DND-41 (cell line): ENCODE data around the gene RADIL.

Experiments
- ATAC-seq: fragments of 200-7000 bp; cut with Tn5 transposase; 3 replicates; pipeline ENCODE4 v1.9.1; 2021; ENCODE audit warnings: low read depth; ENCODE audit not compliant: insufficient read depth
- DNase-seq: peaks from one replicate; pipeline ENCODE4 v3.0.0-alpha.2; 2020
- H2AFZ ChIP-seq: 2 replicates; pipeline ENCODE4 v1.6.0; 2012; ENCODE audit warnings: low read depth, low read length
- H3K27ac ChIP-seq: 2 replicates; pipeline ENCODE4 v1.5.1; 2012; ENCODE audit warnings: low read length, inconsistent platforms
- H3K27me3 ChIP-seq: fragments of 200-600 bp; sonication (generic); 2 replicates; pipeline ENCODE4 v1.6.0; 2012; ENCODE audit warnings: low read length, mild to moderate bottlenecking, inconsistent platforms; ENCODE audit not compliant: insufficient read depth, poor library complexity
- H3K36me3 ChIP-seq: 2 replicates; pipeline ENCODE4 v1.5.1; 2012; ENCODE audit warnings: low read length, inconsistent platforms; ENCODE audit not compliant: insufficient read depth
- H3K4me1 ChIP-seq: 2 replicates; pipeline ENCODE4 v1.5.1; 2012; ENCODE audit warnings: mild to moderate bottlenecking, low read length; ENCODE audit not compliant: insufficient read depth
- H3K4me2 ChIP-seq: 2 replicates; pipeline ENCODE4 v1.6.0; 2012; ENCODE audit warnings: mild to moderate bottlenecking, moderate library complexity, low read length, inconsistent platforms; ENCODE audit not compliant: insufficient read depth
- H3K4me3 ChIP-seq, 2 experiments: fragments of 200-600 bp in 1 of 2; shearing (Covaris generic) in 1 of 2; 2 replicates each; pipeline ENCODE4 v1.5.1; 2012 to 2016; ENCODE audit warnings: inconsistent platforms in 2 of 2, low read length in 2 of 2, mild to moderate bottlenecking in 2 of 2, low read depth in 1 of 2, moderate library complexity in 1 of 2
- H3K79me2 ChIP-seq: 2 replicates; pipeline ENCODE4 v1.6.0; 2012; ENCODE audit warnings: low read length, inconsistent platforms; ENCODE audit not compliant: insufficient read depth
- H3K9ac ChIP-seq: 2 replicates; pipeline ENCODE4 v1.6.0; 2012; ENCODE audit warnings: low read depth, mild to moderate bottlenecking, inconsistent platforms, low read length, moderate library complexity
- H3K9me3 ChIP-seq: 2 replicates; pipeline ENCODE4 v1.5.1; 2012; ENCODE audit warnings: low read length, moderate library complexity, mild to moderate bottlenecking, inconsistent platforms; ENCODE audit not compliant: insufficient read depth, severe bottlenecking
- H4K20me1 ChIP-seq: 2 replicates; pipeline ENCODE4 v1.6.0; 2012; ENCODE audit warnings: low read length; ENCODE audit not compliant: insufficient read depth
- CTCF ChIP-seq: IDR thresholded peaks from 2 replicates; pipeline ENCODE4 v1.5.1; 2012; ENCODE audit warnings: borderline replicate concordance, low read length, moderate library complexity, mild to moderate bottlenecking; ENCODE audit not compliant: poor library complexity, severe bottlenecking; ENCODE audit errors: extremely low read depth
- EZH2 ChIP-seq: IDR thresholded peaks from 3 replicates; pipeline ENCODE4 v1.6.1; 2012; ENCODE audit warnings: borderline replicate concordance, low read depth, mild to moderate bottlenecking, moderate library complexity, low read length, inconsistent platforms; ENCODE audit not compliant: severe bottlenecking

RADIL gene

GRCh38 chr7:4835398-4836205 is 47.9 kb downstream of the RADIL start:
- no peaks in the 10 kb centered on the region for H3K27me3 ChIP-seq
- H3K36me3 ChIP-seq = no peaks in the 10 kb centered on the region
- H3K4me2 ChIP-seq = no peak overlapping the region
- no peak overlapping the region for H3K4me3 ChIP-seq
- TF ChIP-seq EZH2 = no peak
- no peak for TF ChIP-seq CTCF
- no peaks in the 10 kb centered on the region; the same call in none of the 2 replicates for H4K20me1 ChIP-seq
- no peak overlapping the region for H2AFZ ChIP-seq
- DNase-seq = no peak
- ATAC-seq = no peak
- no peak overlapping the region for H3K9ac ChIP-seq
- no peak overlapping the region for H3K27ac ChIP-seq
- H3K9me3 ChIP-seq = no peaks in the 10 kb centered on the region
- H3K4me1 ChIP-seq = no peaks in the 10 kb centered on the region
- no peaks in the 10 kb centered on the region for H3K79me2 ChIP-seq

- H3K4me2 ChIP-seq = no peak overlapping the region
- H3K9ac ChIP-seq = no peak overlapping the region
- H3K79me2 ChIP-seq = no peaks in the 10 kb centered on the region
- no peak overlapping the region for H3K4me3 ChIP-seq
- no peaks in the 10 kb centered on the region for H3K27me3 ChIP-seq
- H3K36me3 ChIP-seq = no peaks in the 10 kb centered on the region
- no peaks in the 10 kb centered on the region for H3K4me1 ChIP-seq
- H3K9me3 ChIP-seq = no peaks in the 10 kb centered on the region
- no peak for TF ChIP-seq EZH2
- no peak for TF ChIP-seq CTCF
- ATAC-seq (no peak), DNase-seq (no peak)
- no peaks in the 10 kb centered on the region; the same call in none of the 2 replicates for H4K20me1 ChIP-seq
- H2AFZ ChIP-seq = no peak overlapping the region
- no peak overlapping the region for H3K27ac ChIP-seq
Observed at GRCh38 chr7:4834601-4835397, 48.7 kb downstream of the RADIL start.

GRCh38 chr7:4833691-4834600 is 49.6 kb downstream of the RADIL start:
- Histone ChIP-seq H3K9me3 (no peaks in the 10 kb centered on the region), H3K4me2 (no peak overlapping the region), H3K27ac (no peak overlapping the region), H2AFZ (no peak overlapping the region), H4K20me1 (no peaks in the 10 kb centered on the region; the same call in none of the 2 replicates), H3K9ac (no peak overlapping the region), H3K36me3 (no peaks in the 10 kb centered on the region), H3K79me2 (no peaks in the 10 kb centered on the region), H3K27me3 (no peaks in the 10 kb centered on the region), H3K4me3 (no peak overlapping the region), H3K4me1 (no peaks in the 10 kb centered on the region)
- ATAC-seq (no peak), DNase-seq (no peak)
- TF ChIP-seq CTCF = no peak
- TF ChIP-seq EZH2 = no peak
